OCI-LY1 (cell line): ENCODE results near the gene PRDX1.

Experiments
- CTCF ChIP-seq: fragments of 200-600 bp; sonication (generic), shearing (Covaris generic); IDR thresholded peaks from 2 replicates; pipeline ENCODE4 v1.5.1; 2017; ENCODE audit warnings: mild to moderate bottlenecking, antibody characterized with exemption, low read length, moderate library complexity, mixed read lengths
- EZH2 ChIP-seq: fragments of 200-600 bp; sonication (generic), shearing (Covaris generic); IDR thresholded peaks from 2 replicates; pipeline ENCODE4 v1.8.0; 2017; ENCODE audit warnings: borderline replicate concordance, mixed run types, mild to moderate bottlenecking, antibody characterized with exemption, low read length, moderate library complexity, mixed read lengths

GRCh38 chr1:45567911-45568310 is 46.2 kb upstream of the PRDX1 start:
- no peak for TF ChIP-seq CTCF
- TF ChIP-seq EZH2, result no peak
